PC-3 (cell line): ENCODE measurements around the gene STXBP1.

Source experiments
- CTCF ChIP-seq: fragments of 300-600 bp; sonication (generic); conservative IDR thresholded peaks from 2 replicates; pipeline ENCODE4 v1.5.1; 2017; ENCODE audit warnings: antibody characterized with exemption, low read depth, mild to moderate bottlenecking, low read length
- EZH2 ChIP-seq: fragments of 300-600 bp; sonication (generic); IDR thresholded peaks from one replicate; pipeline ENCODE4 v1.6.1; 2017; ENCODE audit warnings: antibody characterized with exemption, mild to moderate bottlenecking, low read length; ENCODE audit not compliant: unreplicated experiment
- EZH2phosphoT487 ChIP-seq: fragments of 300-600 bp; sonication (generic); IDR thresholded peaks from 2 replicates; pipeline ENCODE4 v1.6.1; 2018; ENCODE audit warnings: mild to moderate bottlenecking, antibody characterized with exemption, low read length, borderline replicate concordance

- no peak for TF ChIP-seq CTCF
- no peak for TF ChIP-seq EZH2
- TF ChIP-seq EZH2phosphoT487, result no peak
Observed at GRCh38 chr9:127741831-127742434, 129.9 kb downstream of the STXBP1 start.
